ENCODE measurements around the gene LILRB3.
"Not testable (repeated sequence)": the region's sequence is repeated elsewhere in the genome, so short reads cannot be mapped to it uniquely, and the experiment has no call there.

The LILRB3 gene

DNA sequence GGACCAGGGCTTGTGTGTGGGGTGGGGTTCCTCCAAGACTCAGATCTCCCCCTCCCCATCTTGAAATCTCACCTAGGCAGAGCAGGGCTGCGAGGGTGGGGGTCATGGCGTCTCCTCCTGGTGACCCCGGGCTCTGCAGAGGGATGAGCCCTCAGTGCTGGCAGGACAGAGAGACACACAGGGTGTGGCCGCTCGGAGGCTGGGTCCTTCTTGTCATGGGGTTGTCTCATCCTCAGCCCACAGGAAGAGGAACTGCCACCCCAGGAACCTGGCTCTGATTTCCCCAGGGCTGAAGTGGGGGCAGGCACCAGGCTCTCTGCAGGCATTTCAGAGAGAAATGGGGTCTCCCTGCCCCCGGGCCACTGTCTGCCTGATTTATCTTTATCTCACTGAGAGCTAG lies 19.8 kb upstream of the LILRB3 start, which contains the start of gene LILRA6:
Gene LILRA6, minus strand, starts transcription at position 145 of the 400 bp plus-strand sequence.
- DNase-seq (ENCODE audit: low read depth), result not testable (repeated sequence)

DNA sequence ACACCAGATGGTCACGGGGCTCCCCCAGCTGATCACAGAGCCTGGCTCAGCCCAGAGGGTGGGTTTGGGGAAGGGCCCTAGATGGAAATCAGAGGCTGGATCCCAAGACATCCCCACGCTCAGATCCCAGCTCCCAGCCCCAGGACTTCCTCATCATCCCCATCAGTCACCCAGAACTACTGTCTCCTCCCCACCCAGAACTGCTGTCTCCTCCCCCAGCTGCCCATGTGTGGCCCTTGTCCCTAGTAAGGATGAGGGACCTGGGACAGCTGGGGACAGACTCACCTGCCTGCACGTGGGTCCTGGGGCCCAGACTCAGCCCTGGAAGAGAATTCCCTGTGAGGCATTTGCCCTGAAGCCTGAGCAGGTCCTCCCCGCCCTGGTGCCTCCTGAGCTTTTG lies 19.4 kb upstream of the LILRB3 start:
- not testable (repeated sequence) for DNase-seq (ENCODE audit: low read depth)

DNA sequence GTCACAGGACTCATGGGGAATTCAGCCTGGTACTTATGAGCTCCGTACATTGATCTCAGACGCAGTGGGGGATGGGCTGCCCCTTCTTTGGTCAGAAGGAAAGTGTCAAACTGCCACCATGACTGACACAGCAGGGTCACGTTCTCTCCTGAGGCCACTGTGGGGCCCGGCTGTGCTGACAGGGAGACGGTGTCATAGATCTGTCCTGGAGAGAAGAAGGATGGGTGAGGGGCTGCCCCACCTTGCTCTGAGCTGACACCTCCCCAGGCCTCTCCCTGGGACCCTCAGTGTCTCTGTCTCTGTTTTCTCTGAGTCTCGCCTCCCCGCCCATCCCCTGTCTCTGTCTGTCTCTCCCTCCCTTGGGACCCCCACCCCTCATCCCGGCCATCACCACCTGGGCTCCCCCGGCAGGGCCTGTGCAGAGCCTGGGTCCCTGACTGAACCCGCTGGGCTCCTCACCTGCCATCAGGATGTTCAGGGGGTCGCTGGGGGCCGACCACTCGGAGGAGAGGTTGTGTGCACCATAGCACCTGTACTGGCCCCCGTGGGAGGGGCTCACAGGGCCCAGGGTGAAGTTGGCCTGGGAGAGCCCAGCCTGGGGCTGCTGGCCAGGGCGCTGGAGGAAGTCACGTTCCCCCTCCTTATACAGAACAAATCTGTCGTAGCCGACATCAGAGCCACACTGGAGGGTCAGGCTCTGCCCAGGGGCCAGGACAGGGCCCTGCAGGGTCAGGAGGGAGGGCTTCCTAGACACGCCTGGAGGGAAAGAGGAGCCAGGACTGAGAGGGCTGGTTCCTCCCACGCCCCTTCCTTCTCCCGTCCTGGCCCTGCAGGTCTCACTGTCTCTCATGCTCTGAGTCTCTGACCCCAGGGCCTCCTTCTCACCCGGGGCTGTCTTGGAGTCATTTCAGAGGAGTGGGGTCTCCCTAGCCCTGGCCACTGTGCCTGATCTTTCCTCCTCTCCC lies 17.8 kb upstream of the LILRB3 start:
- DNase-seq (ENCODE audit: low read depth), result not testable (repeated sequence)

DNA sequence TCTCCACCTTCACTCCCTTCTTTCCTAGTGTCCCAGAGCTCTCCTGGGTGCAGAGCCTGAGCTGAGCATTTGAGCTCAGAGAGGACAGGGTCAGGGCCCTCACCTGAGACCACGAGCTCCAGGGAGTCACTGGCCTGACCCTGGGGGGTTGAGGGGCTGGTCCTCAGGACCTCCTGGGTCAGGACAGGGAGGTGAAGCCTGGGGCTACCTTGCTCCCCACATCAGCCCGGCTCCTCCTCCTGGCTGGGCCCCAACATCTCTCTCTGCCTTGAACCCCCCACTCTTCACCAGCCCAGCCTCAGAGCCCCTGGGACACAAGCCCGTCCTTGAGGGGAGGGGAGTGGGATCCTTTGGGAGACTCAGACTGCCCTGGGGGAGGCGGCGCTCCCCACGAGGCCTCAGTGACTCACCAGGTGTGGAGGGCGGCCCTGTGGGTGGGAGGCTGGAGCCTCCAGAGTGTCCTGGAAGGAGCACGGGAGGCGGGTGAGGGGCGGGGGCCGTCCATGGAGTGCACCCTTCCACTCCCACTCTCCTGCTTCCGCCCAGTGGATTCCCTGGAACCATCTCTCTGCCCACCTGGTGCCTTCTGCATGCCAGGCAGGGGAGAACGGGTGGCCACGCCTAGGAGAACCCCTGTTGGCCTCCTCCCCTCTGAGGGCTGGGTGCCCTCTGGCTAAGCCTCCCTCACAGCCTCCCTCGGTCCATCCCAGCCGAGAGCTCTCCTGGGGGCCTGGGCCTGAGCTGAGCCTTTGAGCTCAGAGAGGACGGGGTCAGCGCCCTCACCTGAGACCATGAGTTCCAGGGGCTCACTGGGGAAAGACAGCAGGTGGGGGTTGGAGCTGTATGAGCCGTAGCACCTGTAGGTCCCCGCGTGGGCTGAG lies 16.9 kb upstream of the LILRB3 start:
- not testable (repeated sequence) for DNase-seq (ENCODE audit: low read depth)

DNA sequence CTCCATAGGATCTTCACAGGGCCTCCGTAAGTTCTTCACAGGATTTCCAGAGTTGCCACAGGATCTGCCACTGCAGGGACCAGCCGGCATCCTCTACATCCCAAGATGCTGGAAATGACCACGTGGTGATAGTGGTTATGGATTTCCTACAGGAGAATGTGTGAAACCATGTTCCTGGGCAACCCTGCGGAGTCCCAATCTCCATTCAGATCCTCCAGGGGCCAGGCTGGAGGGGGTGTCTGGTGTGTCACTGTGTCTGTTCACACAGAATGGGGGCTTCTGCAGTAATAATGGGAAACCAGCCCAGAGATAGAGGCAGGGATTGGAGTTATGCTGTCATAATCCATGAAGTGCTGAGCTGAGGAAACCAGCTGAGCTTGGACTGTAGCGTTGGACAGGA lies 11.1 kb upstream of the LILRB3 start:
- DNase-seq (ENCODE audit: low read depth), result no peak

DNA sequence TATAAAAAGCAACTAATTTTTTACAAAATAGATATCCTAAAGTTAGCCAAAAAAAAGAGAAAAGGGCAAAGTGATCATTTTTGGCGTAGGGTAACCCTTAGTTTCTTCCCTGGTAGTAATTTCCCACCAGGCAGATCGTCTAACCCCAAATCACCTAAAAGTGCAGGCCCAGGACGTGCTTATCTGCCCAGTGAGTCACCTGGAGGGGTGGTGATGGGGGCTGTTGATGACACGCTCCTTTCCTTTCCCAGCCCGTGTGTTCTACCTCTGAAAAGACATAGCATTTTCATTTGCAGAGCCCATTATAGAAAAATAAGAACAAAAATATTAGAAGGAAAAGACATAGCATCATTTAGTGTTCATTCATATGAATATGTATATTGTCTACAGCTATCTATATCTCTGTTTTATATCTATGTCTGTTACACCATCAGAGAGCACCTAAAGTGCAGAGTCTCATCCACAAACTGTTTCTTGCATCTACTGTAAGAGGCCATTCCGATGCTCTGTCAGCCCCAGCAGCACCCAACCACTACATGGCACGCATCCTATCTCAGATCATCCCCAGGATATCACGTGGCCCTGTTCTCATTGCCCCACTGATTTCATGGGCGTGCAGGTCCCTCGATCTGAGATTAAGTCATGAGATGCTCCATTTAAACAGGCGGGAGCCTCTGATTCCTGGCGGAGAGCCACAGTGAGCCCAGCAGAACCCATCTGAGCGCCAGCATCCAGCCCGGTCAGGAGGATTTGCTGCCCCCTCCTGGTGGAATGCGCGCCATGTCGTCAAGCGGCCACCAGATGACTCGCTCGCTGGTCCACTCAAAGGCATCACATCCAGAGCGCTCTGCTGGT lies 8.5 kb upstream of the LILRB3 start:
- peak; percentile 82 for DNase-seq (ENCODE audit: low read depth)

DNA sequence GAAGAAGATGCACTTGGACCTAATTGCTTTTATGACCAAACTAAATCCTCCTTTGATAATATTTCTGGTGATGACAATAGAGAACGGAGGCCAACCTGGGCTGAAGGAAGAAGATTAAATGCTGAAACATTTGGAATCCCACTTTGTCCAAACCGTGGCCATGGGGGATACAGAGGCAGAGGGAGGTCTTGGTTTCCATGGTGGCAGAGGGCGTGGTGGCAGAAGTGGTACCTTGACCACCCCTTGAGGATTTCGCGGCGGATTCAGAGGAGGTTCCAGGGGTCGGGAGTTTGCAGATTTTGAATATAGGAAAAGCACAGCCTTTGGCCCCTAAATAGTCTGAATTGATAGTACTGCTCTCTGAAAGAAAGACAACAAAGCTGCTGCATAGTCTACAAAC lies 7.2 kb upstream of the LILRB3 start:
- no peak for DNase-seq (ENCODE audit: low read depth)

DNA sequence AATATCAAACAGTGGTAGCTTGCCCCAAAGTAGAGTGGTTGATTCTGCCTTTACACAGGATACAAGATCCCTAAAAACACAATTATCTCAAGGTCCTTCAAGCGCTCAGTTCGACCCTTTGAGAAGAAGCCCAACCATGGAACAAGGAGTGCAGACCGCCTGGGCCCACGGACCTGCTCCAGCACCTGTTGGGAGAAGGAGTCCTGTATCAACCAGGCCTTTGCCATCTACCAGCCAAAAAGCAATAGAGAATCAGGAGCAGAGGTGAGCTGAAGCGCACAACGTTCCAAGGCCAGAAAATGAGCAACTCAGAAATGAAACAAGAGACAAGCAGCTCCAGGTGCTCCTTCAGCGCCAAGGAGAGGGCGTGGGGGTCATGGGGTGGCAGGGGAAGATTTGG lies 6.3 kb upstream of the LILRB3 start:
- no peak for DNase-seq (ENCODE audit: low read depth)

DNA sequence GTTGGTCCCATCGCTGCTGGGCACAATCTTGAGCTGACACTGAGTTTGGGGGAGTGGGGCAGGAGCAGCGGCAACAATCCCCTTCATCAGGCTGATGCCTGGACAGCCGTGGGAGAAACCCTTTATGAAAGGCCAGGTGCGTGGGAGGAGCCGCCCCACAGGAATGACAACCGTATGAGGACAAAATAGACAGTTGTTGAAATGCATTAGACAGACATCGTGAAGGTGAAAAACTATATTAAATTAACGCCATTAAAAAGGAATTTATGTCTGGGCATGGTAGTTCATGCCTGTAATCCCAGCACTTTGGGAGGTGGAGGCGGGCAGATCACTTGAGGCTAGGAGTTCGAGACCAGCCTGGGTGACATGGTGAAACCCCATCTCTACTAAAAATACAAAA lies 1.8 kb upstream of the LILRB3 start:
- DNase-seq (ENCODE audit: low read depth), result not testable (repeated sequence)

DNA sequence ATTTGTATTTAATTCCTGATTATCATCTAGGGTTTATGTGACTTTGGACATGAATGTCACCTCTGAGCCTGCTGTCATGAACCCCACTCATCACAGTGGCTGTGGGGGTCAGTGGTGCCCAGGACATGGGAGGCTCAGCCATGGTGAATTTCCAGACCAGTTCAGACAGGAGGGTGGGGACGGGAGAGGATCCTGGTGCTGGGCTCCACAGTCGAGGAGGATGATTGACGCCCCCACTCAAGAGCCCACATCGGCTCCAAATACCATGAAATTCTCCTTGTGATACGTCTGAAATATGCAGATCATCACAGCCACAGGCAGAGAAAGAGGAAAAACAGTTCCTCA lies 1.1 kb upstream of the LILRB3 start:
- not testable (repeated sequence) for DNase-seq (ENCODE audit: low read depth)

DNA sequence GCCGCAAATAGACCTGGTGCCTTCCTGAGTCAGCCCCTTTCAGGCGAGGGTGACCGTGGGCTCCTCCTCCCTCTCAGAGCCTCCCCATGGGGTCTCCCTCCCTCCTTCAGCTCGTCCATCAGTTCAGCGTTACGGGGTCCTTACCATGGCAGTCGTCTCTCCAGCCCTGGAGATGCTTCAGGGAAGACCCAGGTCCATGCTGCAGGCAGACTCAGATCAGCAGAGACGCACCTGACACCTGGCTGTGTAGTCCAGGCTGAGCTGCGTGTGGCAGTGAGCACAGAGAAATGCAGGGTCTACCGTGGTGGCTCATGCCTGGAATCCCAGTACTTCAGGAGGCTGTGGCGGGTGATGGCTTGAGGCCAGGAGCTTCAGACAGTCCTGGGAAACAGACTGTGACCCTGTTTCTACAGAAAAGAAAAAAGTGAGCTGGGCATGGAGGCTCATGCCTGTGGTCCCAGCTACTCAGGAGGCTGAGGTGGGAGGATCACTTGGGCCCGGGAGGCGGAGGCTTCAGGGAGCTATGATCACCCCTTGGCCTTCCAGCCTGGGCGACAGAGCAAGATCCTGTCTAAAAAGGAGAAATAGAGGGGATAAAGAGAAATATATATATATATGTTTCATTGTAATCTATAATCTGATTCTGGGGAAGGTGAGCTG lies 600 bp upstream of the LILRB3 start:
- not testable (repeated sequence) for DNase-seq (ENCODE audit: low read depth)

DNA sequence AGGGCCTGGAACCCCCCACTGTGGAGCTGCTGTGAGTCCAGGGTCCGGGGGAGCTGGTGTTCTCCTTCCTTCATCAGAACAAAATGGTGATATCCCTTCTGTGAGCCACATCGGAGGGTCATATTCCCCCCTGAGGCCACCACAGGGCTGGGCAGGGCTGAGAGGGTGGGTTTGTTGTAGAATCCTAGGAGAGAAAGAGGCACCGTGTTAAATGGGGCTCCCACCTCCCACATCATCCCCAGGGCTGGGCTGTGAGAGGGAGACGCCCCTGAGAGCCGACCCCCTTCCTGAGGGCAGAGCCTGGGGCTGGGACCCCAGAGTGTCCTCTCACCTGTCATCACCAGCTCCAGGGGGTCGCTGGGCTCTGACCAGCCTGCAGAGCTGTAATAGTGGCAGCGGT lies 860 bp downstream of the LILRB3 start:
- not testable (repeated sequence) for DNase-seq (ENCODE audit: low read depth)

DNA sequence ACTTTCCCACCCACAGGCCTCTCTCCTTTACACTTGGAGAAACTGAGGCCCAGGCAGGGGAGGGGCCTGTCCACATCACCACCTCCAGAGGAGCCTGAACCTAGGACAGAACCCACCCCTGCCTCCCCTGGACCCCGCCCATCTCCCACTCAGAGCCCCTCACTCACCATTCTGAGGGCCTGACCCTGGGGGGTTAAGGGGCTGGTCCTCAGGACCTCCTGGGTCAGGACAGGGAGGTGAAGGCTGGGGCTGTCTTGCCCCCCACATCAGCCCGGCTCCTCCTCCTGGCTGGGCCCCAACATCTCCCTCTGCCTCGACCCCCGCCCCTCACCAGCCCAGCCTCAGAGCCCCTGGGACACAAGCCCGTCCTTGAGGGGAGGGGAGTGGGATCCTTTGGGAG lies 3.1 kb downstream of the LILRB3 start:
- DNase-seq (ENCODE audit: low read depth), result not testable (repeated sequence)

DNA sequence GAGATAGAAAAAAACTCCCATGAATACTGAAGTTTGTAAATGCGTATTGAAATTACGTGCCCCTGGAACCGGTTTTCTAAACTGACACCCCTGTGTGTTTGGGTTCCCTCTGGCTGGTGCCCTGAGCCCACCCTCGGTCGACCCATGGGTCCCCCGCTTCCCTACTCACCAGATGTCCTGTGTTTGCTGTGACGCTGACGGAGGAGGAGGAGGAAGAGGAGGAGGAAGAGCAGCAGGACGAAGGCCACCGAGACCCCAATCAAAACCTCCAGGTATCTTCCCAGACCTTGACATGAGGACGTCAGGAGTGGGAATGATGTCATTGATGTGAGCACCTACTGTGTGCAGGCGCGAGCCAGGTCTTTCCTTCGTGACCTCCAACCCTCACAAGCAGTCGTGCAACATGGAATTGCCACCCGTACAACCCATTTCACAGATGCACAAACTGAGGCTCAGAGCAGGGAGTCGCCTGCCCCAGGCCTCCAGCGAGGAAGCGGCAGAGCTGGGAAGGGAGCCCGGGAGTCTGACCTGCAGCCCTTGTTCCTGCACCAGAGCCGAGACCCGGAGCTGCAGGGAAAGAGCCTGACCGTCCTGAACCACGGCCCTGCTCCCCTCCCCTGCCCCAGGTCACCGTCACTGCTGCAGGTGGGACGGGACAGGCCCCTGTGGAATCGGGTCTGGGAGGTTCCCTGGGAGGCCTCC lies 3.7 kb downstream of the LILRB3 start:
- no peak for DNase-seq (ENCODE audit: low read depth)

DNA sequence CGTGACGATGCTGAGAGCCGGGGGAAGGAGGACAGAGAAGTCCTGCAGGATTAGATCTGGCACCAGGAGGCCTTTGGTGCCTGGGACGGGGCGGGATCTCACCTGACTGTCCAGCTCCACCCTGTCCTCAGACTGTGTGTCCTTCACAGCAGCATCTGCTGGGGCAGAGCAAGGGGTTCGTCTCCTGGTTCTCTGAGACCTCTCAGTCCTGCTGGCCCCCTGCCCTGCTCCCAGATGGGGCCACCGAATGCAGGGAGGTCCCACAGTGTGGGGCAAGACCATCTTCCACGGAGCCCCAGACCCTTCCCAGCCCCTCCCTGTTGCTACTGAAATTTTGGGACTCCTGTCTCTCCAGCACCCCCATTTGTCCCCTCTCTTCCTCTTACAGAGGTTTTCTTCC lies 4.5 kb downstream of the LILRB3 start:
- DNase-seq (ENCODE audit: low read depth), result no peak

DNA sequence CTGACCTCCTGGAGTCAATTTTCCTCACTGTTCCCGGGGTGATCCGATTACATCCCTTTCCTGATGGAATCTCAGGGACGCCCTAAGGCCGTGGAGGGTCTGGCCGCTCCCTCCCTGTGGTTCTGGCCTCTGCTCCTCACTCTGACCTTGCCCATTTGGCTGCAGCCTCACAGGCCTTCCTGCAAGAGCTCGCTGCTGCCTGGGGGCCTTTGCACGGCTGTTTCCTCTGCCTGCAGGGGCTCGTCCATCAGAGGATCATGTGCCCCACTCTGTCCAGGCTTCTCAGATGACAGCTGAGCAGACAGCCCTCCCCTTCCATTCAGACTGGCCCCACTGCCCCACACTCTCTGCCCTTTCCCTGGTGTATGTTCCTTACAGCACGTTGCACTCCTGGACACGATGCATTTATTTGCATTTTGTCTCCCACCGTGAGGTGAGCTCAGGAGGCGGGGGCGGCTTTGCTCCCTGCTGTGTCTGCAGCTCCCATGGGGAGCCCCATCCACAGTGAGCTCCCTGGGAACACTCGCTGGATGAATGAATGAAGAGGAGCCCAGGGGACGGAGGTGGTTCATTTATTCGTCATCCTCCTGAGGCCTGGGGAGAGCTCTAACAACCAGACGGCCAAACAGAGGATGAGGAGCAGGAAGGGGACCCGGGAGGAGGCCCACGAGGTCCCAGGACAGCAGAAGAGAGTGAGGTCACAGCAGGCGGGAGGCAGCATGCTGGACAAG lies 5.1 kb downstream of the LILRB3 start:
- not testable (repeated sequence) for DNase-seq (ENCODE audit: low read depth)

DNA sequence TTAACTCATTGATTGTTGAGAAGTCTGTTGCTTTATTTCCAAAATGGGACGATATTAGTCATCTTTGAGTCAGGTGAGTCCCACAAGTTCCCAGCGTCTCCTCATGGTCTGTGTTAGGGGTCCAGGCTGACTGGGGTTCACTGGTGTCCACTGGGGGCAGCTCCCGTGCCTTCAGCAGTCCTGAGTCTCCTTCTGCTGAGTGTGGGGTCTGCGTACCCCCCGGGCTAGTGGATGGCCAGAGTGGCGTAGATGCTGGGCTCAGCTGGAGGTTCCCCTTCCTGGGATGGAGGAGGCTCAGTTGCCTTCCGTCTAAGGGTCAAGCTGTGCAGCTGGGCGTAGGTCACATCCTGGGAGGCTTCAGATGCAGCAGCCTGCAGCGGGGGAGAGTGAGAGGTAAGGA lies 5.9 kb downstream of the LILRB3 start:
- no peak for DNase-seq (ENCODE audit: low read depth)

DNA sequence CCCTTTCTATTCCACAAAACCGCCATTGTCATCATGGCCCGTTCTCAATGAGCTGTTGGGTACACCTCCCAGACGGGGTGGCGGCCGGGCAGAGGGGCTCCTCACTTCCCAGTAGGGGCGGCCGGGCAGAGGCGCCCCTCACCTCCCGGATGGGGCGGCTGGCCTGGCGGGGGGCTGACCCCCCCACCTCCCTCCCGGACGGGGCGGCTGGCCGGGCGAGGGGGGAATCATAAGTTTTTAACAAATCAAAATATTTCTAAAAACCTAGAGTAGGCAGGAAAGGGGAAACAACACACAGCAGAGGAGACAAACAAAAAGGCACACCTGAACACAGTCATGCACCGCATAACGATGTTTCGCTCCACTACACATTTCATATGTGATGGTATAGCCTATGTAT lies 8.1 kb downstream of the LILRB3 start:
- not testable (repeated sequence) for DNase-seq (ENCODE audit: low read depth)

DNA sequence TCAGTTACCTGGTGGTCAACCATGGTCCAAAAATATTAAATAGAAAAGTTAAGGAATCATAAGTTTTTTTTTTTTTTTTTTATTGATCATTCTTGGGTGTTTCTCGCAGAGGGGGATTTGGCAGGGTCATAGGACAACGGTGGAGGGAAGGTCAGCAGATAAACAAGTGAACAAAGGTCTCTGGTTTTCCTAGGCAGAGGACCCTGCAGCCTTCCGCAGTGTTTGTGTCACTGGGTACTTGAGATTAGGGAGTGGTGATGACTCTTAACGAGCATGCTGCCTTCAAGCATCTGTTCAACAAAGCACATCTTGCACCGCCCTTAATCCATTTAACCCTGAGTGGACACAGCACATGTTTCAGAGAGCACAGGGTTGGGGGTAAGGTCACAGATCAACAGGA lies 8.6 kb downstream of the LILRB3 start:
- DNase-seq (ENCODE audit: low read depth), result not testable (repeated sequence)

DNA sequence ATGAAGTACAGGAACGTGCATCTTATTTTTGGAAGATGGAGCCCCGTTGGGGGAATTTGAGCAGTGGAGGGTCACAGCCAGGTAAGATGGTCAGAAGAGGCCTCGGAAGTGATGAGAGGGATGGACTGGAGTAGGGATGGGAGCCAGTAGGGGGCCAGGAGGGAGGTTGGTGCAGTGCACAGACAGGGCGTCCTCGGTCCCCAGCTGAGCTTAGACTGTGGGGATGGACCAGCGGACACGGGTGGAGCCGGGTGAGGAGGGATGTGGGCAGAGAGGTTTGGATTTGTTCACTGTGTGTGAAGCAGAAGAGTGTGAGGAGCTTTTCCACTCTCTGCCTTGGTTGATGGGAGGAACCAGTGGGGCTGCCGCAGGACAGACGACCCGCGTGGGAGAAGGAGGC lies 11.6 kb downstream of the LILRB3 start:
- DNase-seq (ENCODE audit: low read depth), result no peak

Measured in activated gamma-delta T cell treated with anti-CD3 and anti-CD28 coated beads, Interleukin-2, amount 50 U/mL, for 16 hours (primary cell).